ENCODE measurements around the gene F12.
"Not testable (repeated sequence)": the region's sequence is repeated elsewhere in the genome, so short reads cannot be mapped to it uniquely, and the experiment has no call there.

Gene F12

DNA sequence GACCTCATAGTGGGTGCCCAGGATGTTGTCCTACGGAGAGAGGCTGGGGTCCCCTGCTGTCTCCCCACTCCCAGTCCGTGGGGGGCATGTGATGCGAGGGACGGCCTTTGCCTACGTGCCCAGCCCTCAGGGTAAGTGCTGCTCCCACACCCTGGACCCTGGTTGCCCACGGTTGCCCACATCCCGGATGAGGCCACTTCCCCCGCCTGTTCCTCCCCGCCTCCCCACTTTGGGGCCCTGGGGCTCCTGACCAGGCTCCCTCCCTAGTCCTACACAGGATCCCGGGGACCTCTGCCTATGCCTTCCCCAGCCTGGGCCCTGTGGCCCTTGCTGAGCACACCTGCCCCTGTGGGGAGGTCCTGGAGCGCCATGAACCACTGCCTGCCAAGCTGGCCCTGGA, 23.6 kb downstream of the F12 start:
- no peak for DNase-seq

- DNase-seq, result no peak
These were observed 25.2 kb downstream of the F12 start, which contains the start of gene SLC34A1 for GRCh38 chr5:177384134-177384533. TSS of gene SLC34A1 (plus strand) at chr5:177384434. CDS start at chr5:177385742, 1,308 bp downstream.

DNA sequence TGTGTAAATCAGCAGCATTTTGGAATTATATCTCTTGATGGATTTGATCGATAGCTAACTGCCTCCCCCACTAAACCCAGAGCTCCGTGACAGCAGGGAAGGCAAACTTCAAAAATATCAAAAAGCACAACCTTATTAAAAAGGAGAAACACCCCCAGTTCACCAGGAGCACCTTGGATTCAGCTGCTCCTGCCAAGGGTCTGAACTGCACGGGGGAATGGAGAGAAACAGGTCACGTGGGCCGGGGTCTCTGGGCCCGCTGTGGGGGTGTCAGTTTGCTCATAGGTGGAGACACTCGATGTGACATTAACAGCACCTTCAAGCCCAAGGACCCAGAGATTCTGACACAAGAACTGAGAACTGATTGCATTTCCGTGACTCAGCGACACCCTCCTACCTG, 26.2 kb downstream of the F12 start:
- DNase-seq, result no peak

DNA sequence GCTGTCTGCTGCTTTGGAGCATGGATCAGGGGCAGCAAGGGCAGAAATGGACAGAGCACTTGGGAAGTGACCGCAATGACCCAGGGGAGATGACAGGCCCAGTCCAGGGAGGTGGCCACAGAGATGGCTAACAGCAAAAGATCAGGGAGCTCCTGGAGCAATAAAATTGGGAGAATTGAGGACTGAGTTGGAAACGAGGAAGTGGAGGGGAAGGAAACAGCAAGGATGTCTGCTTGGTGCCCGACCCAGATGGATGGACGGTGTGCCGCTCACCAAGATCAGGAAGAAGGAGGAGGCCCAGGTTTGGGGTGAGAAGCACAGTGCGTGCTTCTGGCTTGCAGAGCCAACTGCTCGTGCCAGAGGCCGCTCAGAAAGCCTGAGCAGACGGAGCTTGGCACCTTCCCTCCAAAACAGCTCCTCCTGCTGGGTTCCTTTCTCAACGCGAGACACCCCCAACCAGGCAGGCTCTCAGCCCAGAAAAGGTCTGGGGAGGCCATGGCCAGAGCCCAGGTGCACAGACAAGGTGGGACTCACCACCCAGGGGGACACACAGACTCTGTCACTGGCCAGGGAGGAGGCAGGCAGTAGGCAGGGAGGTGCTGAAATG, 26.8 kb downstream of the F12 start:
- DNase-seq, result no peak

- no peak for DNase-seq
These were observed 28.6 kb downstream of the F12 start for GRCh38 chr5:177380805-177381126.

GRCh38 chr5:177378884-177379883, 30.2 kb downstream of the F12 start:
- DNase-seq, result no peak

GRCh38 chr5:177377851-177378776, 31.2 kb downstream of the F12 start:
- DNase-seq, result no peak

DNA sequence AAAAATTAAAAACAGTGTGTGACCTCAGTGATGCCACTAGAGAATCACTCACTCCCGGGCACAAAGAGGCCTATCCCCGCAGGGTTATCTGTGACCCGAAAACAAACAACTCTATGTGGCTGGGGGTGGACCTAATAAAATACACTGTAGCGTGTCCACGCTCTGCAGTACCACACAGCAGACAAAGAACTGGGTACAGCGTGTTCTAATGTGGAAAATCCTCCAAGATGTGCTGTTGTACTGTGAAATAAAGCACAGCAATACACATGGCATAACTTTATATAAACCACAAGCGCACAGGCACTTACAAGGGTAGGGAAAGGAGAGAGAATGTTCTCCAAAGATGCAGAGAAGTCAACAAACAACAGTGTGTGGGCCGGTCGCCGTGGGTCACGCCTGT, 33.3 kb downstream of the F12 start:
- DNase-seq, result no peak

- DNase-seq, result not testable (repeated sequence)
These were observed 33.8 kb downstream of the F12 start for GRCh38 chr5:177375516-177375915.

GRCh38 chr5:177374211-177374610, 35.2 kb downstream of the F12 start:
- DNase-seq, result no peak

GRCh38 chr5:177373806-177374205, 35.6 kb downstream of the F12 start:
- no peak for DNase-seq

DNA sequence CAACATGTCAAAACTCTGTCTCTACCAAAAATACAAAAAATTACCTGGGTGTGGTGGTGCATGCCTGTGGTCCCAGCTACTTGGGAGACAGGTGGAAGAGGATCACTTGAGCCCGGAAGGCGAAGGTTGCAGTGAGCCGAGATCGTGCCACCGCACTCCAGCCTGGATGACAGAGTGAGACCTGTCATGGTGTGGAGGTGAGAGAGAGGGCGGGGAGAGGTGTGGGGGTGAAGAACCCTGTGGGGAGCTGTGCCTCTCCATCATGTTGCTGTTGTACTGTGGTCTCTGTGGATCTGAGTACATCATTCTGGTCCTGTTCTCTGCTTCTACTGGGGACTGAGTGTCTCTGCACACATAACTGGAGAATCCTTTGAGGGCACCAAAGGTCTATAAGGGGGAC, 36.5 kb downstream of the F12 start:
- no peak for DNase-seq

DNA sequence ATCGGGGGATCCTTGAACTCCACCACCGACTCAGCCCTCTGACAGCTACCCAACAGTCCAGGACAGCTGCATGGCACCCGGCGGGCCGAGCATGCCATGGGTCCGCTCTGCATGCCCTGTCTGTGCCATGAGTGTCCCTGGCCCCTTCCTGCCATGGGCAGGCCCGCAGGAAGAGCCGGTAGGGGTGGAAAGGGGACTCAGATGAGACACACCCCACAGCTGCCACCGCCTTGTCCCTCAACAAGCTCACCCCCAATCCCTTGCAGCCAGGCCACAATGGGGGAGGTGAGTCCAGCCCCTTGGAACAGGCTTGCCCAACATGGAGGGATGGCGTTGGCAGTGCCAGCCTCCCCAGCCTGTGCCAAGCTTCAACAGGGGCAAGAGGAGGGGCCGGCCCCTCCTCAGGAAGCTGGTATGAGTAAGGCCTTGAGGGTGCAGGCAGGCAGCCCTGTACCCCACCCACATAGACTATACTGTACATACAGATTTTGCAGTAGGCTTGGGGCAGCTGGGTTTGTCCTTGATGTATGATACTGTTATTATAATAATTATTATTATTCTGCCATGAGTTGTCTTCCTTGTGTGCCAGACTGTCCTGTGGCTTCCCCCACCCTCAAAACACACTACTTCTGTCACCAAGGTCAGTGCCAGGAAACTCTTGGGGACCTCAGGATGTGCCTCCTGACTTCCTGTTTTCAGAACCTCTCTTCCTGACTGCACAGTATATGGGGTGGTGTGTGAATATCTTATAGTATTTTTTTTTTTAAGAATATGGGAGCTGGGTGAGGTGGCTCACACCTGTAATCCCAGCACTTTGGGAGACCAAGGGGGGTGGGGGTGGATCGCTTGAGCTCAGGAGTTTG, 37.1 kb downstream of the F12 start:
- no peak for DNase-seq

GRCh38 chr5:177371120-177372033, 38.0 kb downstream of the F12 start:
- no peak for DNase-seq

- peak; percentile 72 for DNase-seq
These were observed 38.8 kb downstream of the F12 start for GRCh38 chr5:177370488-177371119.

DNA sequence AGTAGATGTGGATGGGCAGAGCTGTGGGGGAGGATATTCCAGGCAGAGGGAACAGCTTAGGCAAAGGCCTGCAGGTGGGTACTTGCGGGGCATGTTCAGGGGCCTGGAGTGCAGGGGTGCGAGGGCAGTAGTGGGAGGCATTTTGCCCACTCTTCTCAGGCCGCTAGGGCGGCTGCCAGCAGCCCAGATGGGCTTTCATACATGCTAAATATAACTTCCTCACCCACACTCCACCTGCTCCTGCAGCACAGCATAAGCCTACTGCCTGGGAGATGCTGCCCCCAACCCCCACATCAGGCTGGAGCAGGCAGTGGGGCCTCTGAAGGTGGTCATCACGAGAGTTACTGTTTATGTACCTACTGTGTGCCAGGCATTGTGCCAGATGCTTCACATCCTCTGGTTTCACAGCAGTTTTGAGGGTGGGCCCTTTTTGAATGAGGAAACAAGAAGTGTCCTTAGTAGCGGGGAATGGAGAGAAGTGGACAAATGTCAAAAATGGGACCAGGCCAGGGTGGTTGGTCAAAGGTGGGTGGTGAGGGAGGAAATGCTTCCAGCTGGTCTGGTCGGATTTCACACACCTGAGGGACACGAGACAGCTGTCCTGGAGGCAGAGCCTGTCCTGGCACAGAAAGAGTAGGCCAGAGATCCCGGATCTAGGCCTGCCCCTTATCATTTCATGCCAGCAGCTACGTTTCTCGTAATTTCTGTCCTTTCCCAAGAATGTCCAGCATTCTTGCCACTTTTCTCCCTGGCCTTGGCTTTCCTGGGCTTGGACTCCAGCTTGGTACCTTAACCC, 39.5 kb downstream of the F12 start:
- DNase-seq, result no peak

DNA sequence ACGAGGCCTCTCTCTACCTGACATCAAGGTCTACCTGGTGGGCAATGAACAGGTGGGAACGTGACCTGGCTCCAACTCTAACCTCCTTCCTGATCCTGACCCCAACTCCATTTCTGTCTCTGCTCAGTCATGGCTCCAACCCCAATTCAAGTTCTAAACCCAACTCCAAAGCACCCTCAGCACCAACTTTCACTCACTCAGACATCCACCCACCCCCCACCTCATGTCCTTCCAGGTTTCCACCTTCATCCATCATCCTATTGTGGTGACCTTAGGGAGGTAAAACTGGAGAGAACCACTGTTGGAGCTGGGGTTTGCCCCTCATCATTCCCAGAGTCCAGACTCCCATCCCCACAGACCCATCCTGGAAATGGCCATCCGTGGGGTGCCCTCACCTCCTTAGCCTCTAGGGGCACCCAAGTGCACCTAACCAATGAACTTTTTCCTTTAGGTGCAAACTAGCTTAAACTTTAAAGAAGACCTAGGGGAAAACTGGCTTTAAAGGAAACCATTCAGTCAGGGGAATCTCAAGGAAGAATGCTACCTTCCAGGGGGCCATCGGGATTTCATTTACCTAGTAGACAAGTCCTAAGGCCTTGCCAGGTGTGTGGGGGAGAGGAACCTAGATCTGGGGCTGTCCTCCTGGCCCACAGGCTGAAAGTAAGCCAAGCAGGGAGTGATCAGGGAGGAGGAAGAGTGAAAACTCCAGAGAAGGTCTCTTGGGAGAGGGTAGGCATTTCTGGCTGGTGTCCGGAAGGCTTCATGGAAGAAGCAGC, 40.3 kb downstream of the F12 start:
- no peak for DNase-seq

DNA sequence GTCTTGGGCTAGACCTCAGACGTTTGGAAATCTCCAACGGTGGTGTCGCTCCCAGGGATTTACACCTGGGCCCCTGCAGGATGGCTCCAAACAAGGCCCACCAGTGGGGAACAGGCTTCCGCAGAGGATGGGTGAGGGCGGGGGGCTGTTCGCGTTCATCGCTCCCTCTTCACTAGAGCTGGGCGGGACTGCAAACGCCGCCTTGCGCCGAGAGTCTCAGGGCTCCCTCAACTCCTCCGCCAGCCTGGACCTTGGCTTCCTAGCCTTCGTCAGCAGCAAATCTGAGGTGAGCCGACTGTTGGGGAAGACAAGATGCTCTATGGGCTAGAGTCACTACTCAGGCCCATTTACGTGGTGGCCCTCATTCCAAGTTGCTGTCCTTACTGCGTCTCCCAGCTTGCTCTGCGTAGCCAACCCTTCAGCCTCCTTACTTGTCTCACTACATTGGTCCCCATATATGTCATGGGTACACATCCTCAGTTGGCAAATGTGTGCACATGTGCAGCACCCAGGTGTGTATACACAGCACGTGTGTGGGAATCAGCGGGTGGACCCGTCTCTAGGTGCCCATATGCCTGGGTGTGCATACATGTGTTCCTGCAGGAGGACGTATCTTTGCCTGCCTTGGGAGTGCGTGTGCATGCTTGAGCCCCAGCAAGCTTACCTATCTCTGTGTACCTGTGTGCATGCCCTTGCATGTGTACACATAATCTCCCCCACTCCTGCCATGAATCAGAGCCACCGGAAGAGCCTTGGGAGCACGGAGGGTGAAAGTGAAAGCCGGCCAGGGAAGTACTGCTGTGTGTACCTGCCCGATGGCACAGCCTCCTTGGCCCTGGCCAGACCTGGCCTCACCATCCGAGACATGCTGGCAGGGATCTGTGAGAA, 41.1 kb downstream of the F12 start:
- no peak for DNase-seq

Measured in NCI-H774 (cell line).